Measurements from ENCODE around the gene NUMB.

GRCh38 chr14:73324533-73324932 lies 133.8 kb downstream of the NUMB start:
- TF ChIP-seq CTCF (IDR thresholded peaks at IDR 0.05; ENCODE audit: low read depth, low read length) (no peak), EZH2phosphoT487 (IDR thresholded peaks at IDR 0.05; ENCODE audit: low read depth) (no peak)

Data from OCI-LY3 (cell line).